HepG2 (cell line): Measurements from ENCODE around the gene POLR1D. TPM values are rescaled to one million over a fixed set of nuclear protein-coding genes. Genes with fewer than 3 reads are reported as not detected.
A peak's percentile ranks its signal among the peaks of the same experiment; 100 is the strongest.

Experiments
- ATAC-seq: fragments of 200-7000 bp; cut with Tn5 transposase; 3 replicates; pipeline ENCODE4 v1.9.1; 2020; ENCODE audit warnings: mild to moderate bottlenecking, moderate library complexity
- BruUV-seq: library from RNA; stranded (reverse); fragments of 400-500 nt; replicated peaks from 2 replicates; lab custom pipeline; 2021; lab: Mats Ljungman, UMichigan
- CTCF ChIA-PET: fragments of 300-600 bp; formaldehyde crosslinking; extraction: SDS; loops from one replicate; lab custom pipeline; 2021; ENCODE audit warnings: low total read pairs, inconsistent platforms, low intra/inter-chr PET ratio; lab: Yijun Ruan, JAX
- POLR2A ChIA-PET: fragments of 350-600 bp; sonication (Branson Sonifier 250); formaldehyde crosslinking; loops from one replicate; lab custom pipeline; 2020; ENCODE audit warnings: antibody characterized with exemption, inconsistent platforms; lab: Yijun Ruan, JAX
- DNase-seq: peaks from one replicate; pipeline ENCODE4 v3.0.0-alpha.2; 2015; ENCODE audit warnings: low spot score
- FAIRE-seq: peaks from 3 replicates; lab custom pipeline; 2011; peaks lifted over from hg19 to GRCh38; lab: Jason Lieb, UNC
- H2AFZ ChIP-seq: one replicate; pipeline ENCODE4 v1.6.1; 2011; ENCODE audit warnings: low read length, inconsistent platforms
- H3K27ac ChIP-seq: fragments of 300-600 bp; 3 replicates; pipeline ENCODE4 v1.8.0; 2011; ENCODE audit warnings: mixed run types, mild to moderate bottlenecking, mixed read lengths, low read length, inconsistent platforms; ENCODE audit not compliant: insufficient read depth; ENCODE audit errors: extremely low read length
- H3K27me3 ChIP-seq, 2 experiments: fragments of 200-600 bp in 1 of 2; 2 replicates in 1 of 2; 3 replicates in 1 of 2; pipeline versions ENCODE4 v1.6.0 to v1.8.0; 2011; ENCODE audit warnings: low read length in 2 of 2, mild to moderate bottlenecking in 2 of 2, moderate library complexity in 2 of 2, inconsistent platforms in 1 of 2; ENCODE audit not compliant: insufficient read depth in 2 of 2, control insufficient read depth in 1 of 2
- H3K36me3 ChIP-seq, 2 experiments: fragments of 200-600 bp in 1 of 2; replicated peaks in 1 of 2; 2 replicates in 1 of 2; 3 replicates in 1 of 2; pipeline versions ENCODE4 v1.5.1 to v1.8.0; 2011; ENCODE audit warnings: low read length in 2 of 2, inconsistent platforms in 1 of 2; ENCODE audit not compliant: insufficient read depth in 2 of 2, control insufficient read depth in 1 of 2
- H3K4me1 ChIP-seq: 2 replicates; pipeline ENCODE4 v1.5.1; 2012; ENCODE audit warnings: low read length, inconsistent platforms; ENCODE audit not compliant: insufficient read depth
- H3K4me2 ChIP-seq: 2 replicates; pipeline ENCODE4 v1.6.0; 2011; ENCODE audit warnings: low read depth, low read length, inconsistent platforms
- H3K4me3 ChIP-seq, 3 experiments: fragments of 200-600 bp in 1 of 3; sonication (generic), shearing (Covaris generic) in 1 of 3; replicated peaks in 1 of 3; 2 replicates each; pipeline ENCODE4 v1.5.1; 2011 to 2016; ENCODE audit warnings: low read length in 3 of 3, inconsistent platforms in 2 of 3, low read depth in 2 of 3, mild to moderate bottlenecking in 2 of 3, control low read depth in 1 of 3, mixed read lengths in 1 of 3; ENCODE audit not compliant: insufficient read depth in 1 of 3
- H3K79me2 ChIP-seq: one replicate; pipeline ENCODE4 v1.6.1; 2011; ENCODE audit warnings: low read length, inconsistent platforms; ENCODE audit not compliant: insufficient read depth
- H3K9ac ChIP-seq: 2 replicates; pipeline ENCODE4 v1.6.0; 2011; ENCODE audit warnings: mild to moderate bottlenecking, low read depth, low read length, inconsistent platforms; ENCODE audit not compliant: insufficient read depth
- H3K9me3 ChIP-seq: 2 replicates; pipeline ENCODE4 v1.5.1; 2012; ENCODE audit warnings: mild to moderate bottlenecking, low read length
- H4K20me1 ChIP-seq: 2 replicates; pipeline ENCODE4 v1.6.0; 2011; ENCODE audit warnings: inconsistent platforms, mild to moderate bottlenecking, low read length, moderate library complexity; ENCODE audit not compliant: insufficient read depth
- ARID5B ChIP-seq: IDR thresholded peaks from 2 replicates; pipeline ENCODE4 v1.4.0; 2020; ENCODE audit warnings: mild to moderate bottlenecking, missing genetic modification reagents
- SP4 ChIP-seq: sonication (generic); formaldehyde crosslinking; IDR thresholded peaks from 2 replicates; pipeline ENCODE4 v1.8.1; 2023; ENCODE audit warnings: mild to moderate bottlenecking, missing genetic modification reagents
- YEATS2 ChIP-seq: sonication (generic); formaldehyde crosslinking; IDR thresholded peaks from 2 replicates; pipeline ENCODE4 v1.4.0; 2020; ENCODE audit warnings: missing genetic modification reagents, borderline replicate concordance
- ZNF124 ChIP-seq: sonication (generic); formaldehyde crosslinking; IDR thresholded peaks from 2 replicates; pipeline ENCODE4 v1.4.0; 2020; ENCODE audit warnings: missing genetic modification reagents
- ZNF607 ChIP-seq: sonication (generic); formaldehyde crosslinking; IDR thresholded peaks from 2 replicates; pipeline ENCODE4 v1.5.1; 2020; ENCODE audit warnings: missing genetic modification reagents, mild to moderate bottlenecking, borderline replicate concordance
- WGBS: methylation state at CpG from one replicate; pipeline ENCODE4 v1.1.6; 2017; ENCODE audit warnings: low lambda C conversion rate; 5-methylcytosine and 5-hydroxymethylcytosine counted together
- in situ Hi-C: cut with HindIII; loops from 2 replicates; pipeline ENCODE4 v1.10.0; 2017; ENCODE audit warnings: low pct_unique_long_range_greater_than_20kb; ENCODE audit not compliant: extremely low pct_ligation_motif_present
- intact Hi-C: fragments of 100-400 bp; cut with micrococcal nuclease; formaldehyde crosslinking; loops from one replicate; pipeline ENCODE4 v1.10.0; 2022; ENCODE audit not compliant: unreplicated experiment
- polyA plus RNA-seq, 8 experiments: library from polyadenylated mRNA; depleted of rRNA in 3 of 8; stranded (reverse) in 7 of 8; unstranded in 1 of 8; fragments of >200 nt; fragmentation: Illumina TruSeq in 4 of 8; extraction: Trizol in 4 of 8; gene quantifications; 2 replicates each; pipeline versions ENCODE4 v1.2.1 to v1.2.3, GENCODE V29; 2011 to 2016; ENCODE audit warnings: low read depth in 4 of 8, missing spikeins in 1 of 8, mixed read lengths in 1 of 8; ENCODE audit not compliant: insufficient read depth in 1 of 8
- total RNA-seq, 5 experiments: library from RNA; depleted of rRNA; stranded (reverse); fragments of >200 nt; fragmentation: Illumina TruSeq; extraction: Trizol; gene quantifications; 2 replicates each; pipeline ENCODE4 v1.2.3, GENCODE V29; 2016; ENCODE audit warnings: low read depth in 1 of 5

POLR1D gene
- total and polyA plus RNA-seq, 2 of the 13 experiments (the other 11 are each of a cell fraction or from before 2014, with no cell fraction given) = 183 to 490 TPM

GRCh38 chr13:27657724-27658123, 36.0 kb downstream of the POLR1D start:
- WGBS = 56% methylated on average over 2 of the region's 2 CpGs
- Histone ChIP-seq H3K4me1 (peaks cover 27% of the 10 kb centered on the region), H3K27me3 (no peaks in the 10 kb centered on the region), H3K9me3 (no peaks in the 10 kb centered on the region), H3K27ac (no peak overlapping the region), H3K9ac (no peak overlapping the region), H3K79me2 (no peaks in the 10 kb centered on the region), H3K36me3 (peaks cover 0 to 1% of the 10 kb centered on the region in 2 experiments; a peak in 2 of 5 replicates), H3K4me3 (no peak overlapping the region), H2AFZ (no peak overlapping the region), H3K4me2 (no peak overlapping the region), H4K20me1 (no peaks in the 10 kb centered on the region)
- DNase-seq (no peak), FAIRE-seq (no peak), ATAC-seq (peak; percentile 31; the same call in 1 of the 3 replicates)
- TF ChIP-seq ARID5B (CRISPR knock-in tag) (no peak), YEATS2 (CRISPR knock-in tag) (no peak), ZNF607 (CRISPR knock-in tag) (no peak), SP4 (CRISPR knock-in tag) (no peak), ZNF124 (CRISPR knock-in tag) (no peak)
- BruUV-seq = no TSS peak
- ChIA-PET POLR2A (no interaction called here), CTCF (no interaction called here)
- in situ Hi-C loops (no loop called here), intact Hi-C loops (no loop called here)
